ENCODE measurements around the gene OCIAD1.
"Not testable (repeated sequence)": the region's sequence is repeated elsewhere in the genome, so short reads cannot be mapped to it uniquely, and the experiment has no call there.

The OCIAD1 gene

DNA sequence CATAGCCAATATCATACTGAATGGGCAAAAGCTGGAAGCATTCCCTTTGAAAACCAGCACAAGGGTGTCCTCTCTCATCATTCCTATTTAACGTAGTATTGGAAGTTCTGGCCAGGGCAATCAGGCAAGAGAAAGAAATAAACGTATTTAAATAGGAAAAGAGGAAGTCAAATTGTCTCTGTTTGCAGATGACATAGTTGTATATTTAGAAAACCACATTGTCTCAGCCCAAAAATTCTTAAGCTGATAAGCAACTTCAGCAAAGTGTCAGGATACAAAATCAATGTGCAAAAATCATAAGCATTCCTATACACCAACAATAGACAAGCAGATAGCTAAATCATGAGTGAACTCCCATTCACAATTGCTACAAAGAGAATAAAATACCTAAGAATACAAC lies 9.5 kb upstream of the OCIAD1 start:
- not testable (repeated sequence) for DNase-seq

- no peak for DNase-seq
Measured at GRCh38 chr4:48827622-48828021, 3.3 kb upstream of the OCIAD1 start.

DNA sequence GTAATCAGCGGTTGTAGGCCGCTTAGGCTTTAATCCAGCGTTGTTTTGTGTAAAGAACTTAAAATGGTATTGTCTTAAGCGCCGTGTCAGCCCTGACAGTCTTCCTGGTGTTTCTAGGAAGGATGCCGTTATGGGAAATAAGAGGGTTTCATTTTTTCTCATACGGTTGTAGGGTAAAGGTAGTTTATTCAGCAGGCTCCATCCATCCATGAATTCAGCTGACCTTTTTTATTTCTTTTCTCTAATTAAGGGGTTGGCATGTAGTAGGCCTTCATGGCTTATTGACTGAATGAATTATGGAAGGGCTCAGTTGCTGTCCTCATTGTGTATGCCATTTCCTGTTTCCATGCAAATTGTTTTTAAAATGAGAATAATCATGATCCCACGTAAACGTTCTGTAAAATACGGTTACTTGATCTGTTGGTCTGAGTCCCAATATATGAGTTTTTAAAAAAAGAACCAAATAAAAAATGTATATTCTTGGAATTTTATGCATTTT lies 693 bp downstream of the OCIAD1 start:
- DNase-seq = no peak

- DNase-seq = no peak
Measured at GRCh38 chr4:48832571-48832970, 1.7 kb downstream of the OCIAD1 start.

DNA sequence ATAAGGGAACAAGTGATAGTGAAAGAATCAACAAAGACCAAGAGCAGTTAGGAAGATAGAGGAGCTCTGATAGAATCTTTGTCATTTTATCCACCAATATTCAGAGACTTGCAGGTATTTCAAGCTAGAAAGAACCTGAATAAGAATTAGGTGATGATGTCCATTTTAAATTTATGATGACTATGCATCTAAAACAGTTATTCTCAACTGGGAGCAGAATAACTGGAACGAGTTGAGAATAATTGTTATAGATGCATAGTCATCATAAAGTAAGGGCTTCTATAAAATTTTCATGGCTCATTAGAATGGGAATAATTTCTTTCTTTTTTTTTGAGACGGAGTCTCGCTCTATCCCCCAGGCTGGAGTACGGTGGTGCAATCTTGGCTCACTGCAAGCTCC lies 5.8 kb downstream of the OCIAD1 start:
- DNase-seq = no peak

GRCh38 chr4:48841045-48841827 lies 10.3 kb downstream of the OCIAD1 start:
- DNase-seq = no peak

- no peak for DNase-seq
Measured at GRCh38 chr4:48844843-48845242, 14.0 kb downstream of the OCIAD1 start.

GRCh38 chr4:48848799-48849198 lies 17.9 kb downstream of the OCIAD1 start:
- DNase-seq = not testable (repeated sequence)

DNA sequence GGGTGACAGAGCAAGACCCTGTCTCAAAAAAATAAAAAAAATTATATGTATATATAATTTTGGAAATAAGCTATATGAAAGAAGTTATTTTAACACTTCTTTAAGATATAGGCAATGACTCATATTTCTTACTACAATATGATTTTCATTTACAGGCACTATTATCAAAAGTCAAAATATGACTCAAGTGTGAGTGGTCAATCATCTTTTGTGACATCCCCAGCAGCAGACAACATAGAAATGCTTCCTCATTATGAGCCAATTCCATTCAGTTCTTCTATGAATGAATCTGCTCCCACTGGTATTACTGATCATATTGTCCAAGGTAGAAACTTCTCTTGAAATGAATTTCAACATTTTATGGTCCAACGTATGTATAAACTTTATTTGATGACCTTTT lies 20.8 kb downstream of the OCIAD1 start:
- no peak for DNase-seq

DNA sequence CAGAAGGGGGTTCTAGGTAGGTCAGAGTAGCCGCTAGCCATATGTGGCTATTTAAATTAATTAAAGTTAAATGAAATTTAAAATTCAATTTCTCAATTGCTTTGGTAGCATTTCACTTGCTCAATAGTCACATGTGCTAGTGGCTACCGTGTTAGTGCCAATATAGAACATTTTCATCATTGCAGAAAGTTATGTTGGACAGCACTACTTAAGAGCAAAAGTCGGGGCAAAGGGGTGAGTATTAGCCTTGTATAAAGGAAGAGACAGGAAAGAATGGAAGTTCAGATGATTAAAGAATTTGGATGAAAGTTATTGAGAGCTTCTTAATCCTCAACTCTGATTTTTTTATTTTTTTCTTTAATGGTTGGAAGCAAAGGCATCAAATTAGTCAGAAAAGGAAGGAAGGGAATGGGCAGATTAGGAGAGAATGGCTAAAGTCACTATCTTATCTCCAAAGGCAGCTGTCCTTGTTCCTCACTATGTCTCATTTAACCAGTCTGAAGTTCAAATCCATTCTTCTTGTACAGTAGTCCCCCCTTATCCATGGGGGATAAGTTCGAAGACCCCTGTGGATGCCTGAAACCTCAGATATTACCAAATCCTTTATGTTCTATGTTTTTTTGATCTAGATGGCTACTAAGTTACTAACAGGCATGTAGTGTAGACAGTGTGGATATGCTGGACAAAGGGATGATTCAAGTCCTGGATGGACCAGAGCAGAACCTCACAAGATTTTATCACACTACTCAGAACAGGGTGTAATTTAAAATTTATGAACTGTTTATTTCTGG lies 22.9 kb downstream of the OCIAD1 start:
- DNase-seq = no peak

- DNase-seq = no peak
Measured at GRCh38 chr4:48854395-48854683, 23.5 kb downstream of the OCIAD1 start.

DNA sequence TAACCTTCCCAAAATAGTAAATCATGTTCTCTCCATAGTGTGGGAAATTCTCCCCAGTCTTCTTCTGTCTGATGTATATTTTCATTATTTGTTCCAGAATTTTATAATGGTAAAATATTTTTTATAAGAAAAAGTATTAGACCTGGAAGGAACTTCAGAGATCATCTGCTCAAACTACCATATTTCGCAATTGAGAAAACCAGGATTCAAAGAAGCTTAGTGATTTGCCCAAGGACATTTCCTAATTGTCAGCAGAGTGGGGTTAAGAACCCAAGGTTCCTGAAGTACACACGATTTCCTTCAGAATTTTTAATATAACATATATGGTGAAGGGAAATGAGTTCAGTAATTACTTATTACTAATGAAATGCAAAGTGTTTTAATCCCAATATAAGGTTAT lies 24.1 kb downstream of the OCIAD1 start:
- DNase-seq = no peak

- DNase-seq = no peak
Measured at GRCh38 chr4:48858130-48858529, 27.2 kb downstream of the OCIAD1 start.

- no peak for DNase-seq
Measured at GRCh38 chr4:48862038-48862437, 31.1 kb downstream of the OCIAD1 start.

DNA sequence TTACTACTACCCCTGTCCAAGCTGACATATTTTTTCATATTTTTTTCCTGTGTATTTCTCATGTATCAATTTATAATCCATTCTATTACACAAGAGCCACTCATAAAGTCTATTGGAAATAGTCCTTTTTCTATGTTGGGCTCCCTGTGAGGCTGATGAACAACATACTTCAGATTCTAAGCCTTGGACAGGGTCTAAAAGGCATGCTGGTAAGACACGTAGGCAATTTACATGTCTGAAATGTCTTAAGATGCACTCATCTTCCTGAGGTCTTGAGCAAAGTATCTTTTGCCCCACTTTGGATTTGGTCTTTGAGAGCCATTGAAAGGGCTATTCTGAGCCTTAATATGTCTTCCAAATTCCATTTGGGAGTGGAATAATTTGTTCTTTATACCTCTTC lies 31.8 kb downstream of the OCIAD1 start:
- DNase-seq = no peak

GRCh38 chr4:48863728-48864127 lies 32.8 kb downstream of the OCIAD1 start:
- no peak for DNase-seq

GRCh38 chr4:48864696-48865095 lies 33.8 kb downstream of the OCIAD1 start:
- not testable (repeated sequence) for DNase-seq

GRCh38 chr4:48877827-48878535 lies 47.1 kb downstream of the OCIAD1 start:
- DNase-seq = no peak

DNA sequence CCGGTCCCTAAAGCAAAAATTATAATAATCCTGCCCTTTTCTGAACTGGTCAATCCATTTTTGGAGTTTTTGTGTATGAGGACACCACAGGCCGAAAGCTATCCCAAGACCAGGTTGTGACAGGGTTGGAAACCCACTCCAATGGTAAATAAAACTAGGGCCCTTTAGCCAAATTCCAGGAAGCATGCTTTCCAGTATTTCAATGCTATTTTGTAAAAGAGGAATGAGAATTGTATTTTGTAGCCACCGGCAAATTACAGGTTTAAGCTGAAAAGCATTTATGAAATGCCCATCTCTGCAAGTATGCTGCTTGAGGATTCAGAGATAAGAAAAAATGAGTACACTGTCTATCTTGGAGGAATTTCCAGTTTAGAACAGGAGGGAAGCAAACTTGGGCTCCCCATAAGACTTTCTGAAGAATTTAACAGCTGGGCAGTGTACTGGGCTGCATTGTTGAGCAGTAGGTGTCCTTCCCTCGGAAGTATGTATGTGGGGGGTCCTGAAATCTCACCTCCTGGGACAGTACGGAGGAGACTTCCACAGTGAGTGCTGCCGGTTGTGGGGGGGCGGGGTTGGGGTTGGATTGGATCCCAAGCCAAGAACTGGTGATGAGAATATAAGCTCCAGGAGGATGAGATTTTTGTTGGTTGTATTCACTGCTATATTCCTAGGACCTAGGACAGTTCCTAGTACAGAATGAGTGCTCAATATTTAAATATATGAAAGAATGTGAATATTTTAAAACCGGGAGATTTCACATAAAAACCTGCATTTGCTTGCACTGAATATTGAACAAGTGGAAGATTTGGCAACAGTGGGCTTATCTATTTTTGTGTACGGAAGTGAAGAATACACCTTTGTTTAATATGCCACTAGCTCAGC lies 48.9 kb downstream of the OCIAD1 start:
- DNase-seq = no peak

DNA sequence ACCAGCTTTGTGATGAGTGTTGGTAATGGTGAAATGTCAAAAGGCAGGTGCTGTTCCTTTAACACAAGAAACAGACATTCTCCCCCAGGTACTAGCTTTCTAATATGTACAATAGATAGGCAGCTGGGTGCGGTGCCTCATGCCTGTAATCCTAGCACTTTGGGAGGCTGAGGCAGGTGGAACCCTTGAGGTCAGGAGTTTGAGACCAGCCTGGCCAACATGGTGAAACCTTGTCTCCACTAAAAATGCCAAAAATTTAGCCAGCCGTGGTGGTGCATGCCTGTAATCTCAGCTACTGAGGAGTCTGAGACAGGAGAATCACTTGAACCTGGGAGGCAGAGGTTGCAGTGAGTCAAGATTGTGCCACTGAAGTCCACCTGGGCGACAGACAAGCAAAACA lies 50.8 kb downstream of the OCIAD1 start:
- DNase-seq = not testable (repeated sequence)

- DNase-seq = not testable (repeated sequence)
Measured at GRCh38 chr4:48889750-48890149, 58.9 kb downstream of the OCIAD1 start.

- no peak for DNase-seq
Measured at GRCh38 chr4:48891028-48891619, 60.2 kb downstream of the OCIAD1 start.

All from cerebellar nuclear complex (tissue), 1 donor.